GM12864 (cell line): ENCODE measurements around the gene COL26A1.

Experiments used
- DNase-seq: peaks from one replicate; pipeline ENCODE4 v3.0.0-alpha.2; 2011; ENCODE audit warnings: low read depth
- H3K4me3 ChIP-seq: 2 replicates; pipeline ENCODE4 v1.5.1; 2011; ENCODE audit warnings: mild to moderate bottlenecking, low read depth, low read length, control low read depth
- TF ChIP-seq, protein P1 (sequence below): IDR thresholded peaks from 2 replicates; pipeline ENCODE4 v1.5.1; 2011; ENCODE audit warnings: low read depth, mild to moderate bottlenecking, moderate library complexity, low read length, control low read depth, inconsistent platforms; ENCODE audit errors: missing control alignments

The COL26A1 gene

DNA sequence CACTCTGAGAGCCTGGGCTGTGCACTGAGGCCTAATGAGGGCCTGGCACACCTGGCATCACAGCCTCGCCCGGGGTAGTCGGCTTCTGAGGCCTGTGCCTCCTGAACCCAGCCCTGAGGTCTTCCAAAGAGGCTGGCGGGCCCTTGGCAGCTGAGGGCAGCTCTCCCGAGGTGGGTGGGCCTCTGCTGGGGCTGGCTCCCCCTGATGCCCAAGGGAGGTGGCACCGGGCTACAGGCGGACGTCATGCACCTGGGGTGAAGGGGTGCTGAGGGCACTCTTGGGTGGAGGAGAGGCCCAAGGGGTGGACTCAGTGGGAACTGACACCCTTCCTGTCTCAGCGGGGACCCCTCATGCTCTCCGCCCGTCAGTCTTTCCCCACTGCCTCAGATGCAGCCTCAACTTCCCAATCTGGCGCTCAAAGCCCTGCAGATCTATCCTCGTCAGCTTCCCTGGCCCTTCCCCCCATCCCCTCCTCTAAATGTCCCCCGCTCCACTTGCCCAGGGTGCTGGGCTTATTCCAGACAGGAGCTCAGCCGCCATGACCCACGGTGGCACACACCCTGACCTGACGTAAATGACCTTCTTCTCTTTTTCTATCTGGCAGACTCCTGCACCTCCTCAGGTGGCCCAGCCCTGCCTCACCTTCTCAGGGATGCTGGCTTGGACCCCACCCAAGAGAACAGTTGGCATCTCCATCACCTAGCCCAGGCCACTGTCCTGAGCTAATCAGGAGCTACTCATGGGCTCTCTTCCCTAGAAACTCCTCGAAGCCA, 228.2 kb downstream of the COL26A1 start:
- TF ChIP-seq, protein P1, sequence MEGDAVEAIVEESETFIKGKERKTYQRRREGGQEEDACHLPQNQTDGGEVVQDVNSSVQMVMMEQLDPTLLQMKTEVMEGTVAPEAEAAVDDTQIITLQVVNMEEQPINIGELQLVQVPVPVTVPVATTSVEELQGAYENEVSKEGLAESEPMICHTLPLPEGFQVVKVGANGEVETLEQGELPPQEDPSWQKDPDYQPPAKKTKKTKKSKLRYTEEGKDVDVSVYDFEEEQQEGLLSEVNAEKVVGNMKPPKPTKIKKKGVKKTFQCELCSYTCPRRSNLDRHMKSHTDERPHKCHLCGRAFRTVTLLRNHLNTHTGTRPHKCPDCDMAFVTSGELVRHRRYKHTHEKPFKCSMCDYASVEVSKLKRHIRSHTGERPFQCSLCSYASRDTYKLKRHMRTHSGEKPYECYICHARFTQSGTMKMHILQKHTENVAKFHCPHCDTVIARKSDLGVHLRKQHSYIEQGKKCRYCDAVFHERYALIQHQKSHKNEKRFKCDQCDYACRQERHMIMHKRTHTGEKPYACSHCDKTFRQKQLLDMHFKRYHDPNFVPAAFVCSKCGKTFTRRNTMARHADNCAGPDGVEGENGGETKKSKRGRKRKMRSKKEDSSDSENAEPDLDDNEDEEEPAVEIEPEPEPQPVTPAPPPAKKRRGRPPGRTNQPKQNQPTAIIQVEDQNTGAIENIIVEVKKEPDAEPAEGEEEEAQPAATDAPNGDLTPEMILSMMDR = no peak
- no peak overlapping the region for H3K4me3 ChIP-seq
- DNase-seq = no peak

DNA sequence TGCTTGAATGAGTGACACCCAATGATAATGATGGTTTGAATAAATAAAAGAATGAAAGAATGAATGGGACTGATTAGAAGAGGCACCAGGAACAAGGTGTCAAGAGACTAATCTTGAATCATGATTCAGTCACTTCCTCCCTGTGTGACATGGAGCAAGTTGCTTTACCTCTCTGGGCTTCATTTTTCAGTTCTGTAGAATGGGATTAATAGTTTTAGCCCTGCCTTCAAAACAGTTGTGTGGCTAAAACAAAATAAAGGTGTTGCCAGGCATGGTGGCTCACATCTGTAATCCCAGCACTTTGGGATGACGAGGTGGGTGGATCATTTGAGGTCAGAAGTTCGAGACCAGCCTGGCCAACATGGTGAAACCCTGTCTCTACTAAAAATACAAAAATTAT, 228.8 kb downstream of the COL26A1 start:
- no peak for DNase-seq
- TF ChIP-seq, protein P1 = no peak
- no peak overlapping the region for H3K4me3 ChIP-seq

DNA sequence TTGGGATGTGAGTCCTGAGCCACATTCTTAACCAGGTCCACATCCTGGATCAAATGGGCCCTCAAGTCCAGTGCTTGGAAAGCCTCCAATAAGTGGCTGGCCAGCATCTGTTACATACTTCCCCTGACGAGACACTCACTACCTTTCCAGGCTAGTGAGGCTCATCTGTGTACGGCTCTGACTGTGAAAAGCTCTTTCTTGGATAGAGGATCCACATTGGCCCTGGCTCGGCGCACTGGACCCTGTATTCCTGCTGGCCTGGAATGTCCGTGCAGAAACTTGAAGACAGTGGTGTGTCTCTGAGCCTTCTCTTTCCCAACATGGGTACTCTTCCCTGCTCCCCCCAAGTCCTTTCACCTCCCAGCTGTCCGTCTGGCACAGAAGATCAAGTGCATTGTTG, 230.9 kb downstream of the COL26A1 start:
- no peak for DNase-seq
- H3K4me3 ChIP-seq = no peak overlapping the region
- TF ChIP-seq, protein P1 = no peak

DNA sequence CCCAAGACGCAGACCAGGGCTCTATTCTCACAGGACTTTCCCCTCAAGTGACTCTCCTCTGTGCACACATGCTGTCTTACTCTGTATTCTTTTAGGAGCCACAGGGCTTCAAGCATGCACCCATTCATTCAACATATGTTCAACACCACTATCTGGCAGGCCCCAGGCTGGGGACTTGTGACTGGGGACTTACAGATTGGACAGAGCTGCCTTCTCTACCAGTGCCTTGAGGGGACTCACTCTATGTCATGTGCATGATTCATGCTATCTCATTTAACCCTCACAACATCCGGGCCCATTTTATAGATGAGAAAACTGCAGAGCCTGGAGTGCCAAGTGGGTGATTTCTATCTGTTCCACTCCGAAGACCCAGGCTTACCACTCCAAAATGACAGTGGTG, 232.1 kb downstream of the COL26A1 start:
- H3K4me3 ChIP-seq = no peak overlapping the region
- TF ChIP-seq, protein P1 = no peak
- DNase-seq = no peak

DNA sequence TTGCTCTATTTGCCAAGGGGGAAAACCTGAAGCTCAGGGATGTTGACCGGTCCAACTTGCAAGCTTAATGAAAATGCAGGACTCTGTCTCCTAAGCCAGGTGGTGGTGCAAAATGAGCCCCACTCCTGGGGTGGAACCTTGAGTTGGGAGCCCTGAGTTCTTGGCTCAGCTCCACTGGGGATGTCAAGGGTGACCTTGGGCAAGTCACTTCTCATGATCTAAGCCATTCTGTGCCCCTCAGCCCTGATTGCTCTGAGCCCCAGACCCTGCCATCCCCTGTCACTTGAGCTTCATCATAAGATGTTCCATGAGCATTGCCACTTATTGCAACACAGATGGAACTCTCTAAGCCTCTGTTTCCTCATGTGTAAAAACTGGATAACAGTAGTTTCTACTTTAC, 232.6 kb downstream of the COL26A1 start:
- H3K4me3 ChIP-seq = no peak overlapping the region
- no peak for DNase-seq
- TF ChIP-seq, protein P1 = no peak

DNA sequence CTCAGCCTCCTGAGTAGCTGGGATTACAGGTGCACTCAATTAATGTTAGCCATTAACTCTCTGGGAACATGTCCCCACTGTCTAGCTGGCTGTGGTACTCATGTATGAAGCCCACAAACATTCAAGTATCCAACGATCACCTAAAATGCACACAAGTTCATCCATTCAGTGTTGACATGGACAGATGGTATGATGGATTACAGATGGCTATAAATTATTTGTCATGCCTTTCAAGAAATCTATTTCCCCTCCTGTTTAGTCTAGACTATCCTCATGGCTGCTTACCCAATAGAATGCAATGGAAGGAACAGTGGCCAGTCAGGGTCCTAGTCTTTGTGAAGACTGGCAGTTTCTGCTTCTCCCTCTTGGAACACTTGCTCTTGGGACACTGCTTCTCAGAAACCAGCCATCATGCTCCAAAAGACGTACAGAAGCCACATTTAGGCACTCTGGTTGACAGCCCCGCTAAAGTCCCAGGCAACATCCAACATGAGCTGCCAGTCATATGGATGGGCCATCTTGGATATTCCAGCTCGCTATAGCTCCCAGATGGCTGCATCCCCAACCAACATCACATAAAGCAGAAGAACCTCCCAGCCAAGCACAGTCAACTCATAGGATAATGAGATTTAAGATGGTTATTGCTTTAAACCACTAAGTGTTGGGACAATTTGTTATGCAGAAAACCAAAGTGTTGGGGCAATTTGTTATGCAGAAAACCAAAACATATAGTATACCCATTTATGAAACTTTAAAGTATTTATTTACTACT, 233.3 kb downstream of the COL26A1 start:
- no peak overlapping the region for H3K4me3 ChIP-seq
- no peak for DNase-seq
- TF ChIP-seq, protein P1 = no peak
